ENCODE measurements around the gene DYRK3. TPM values are rescaled to one million over a fixed set of nuclear protein-coding genes. Genes with fewer than 3 reads are reported as not detected.

DYRK3 gene
- total and polyA plus RNA-seq, 9 of the 15 experiments (the other 6 are each of a cell fraction or from before 2014, with no cell fraction given): 4.5 to 33.7 (median 25.7) TPM

GRCh38 chr1:206635080-206635977 is at the start of gene DYRK3 (continued):
- TF ChIP-seq SFPQ (IDR thresholded peaks at IDR 0.05; ENCODE audit: low read depth, low read length) (no peak), BRF1 (IDR thresholded peaks at IDR 0.05; ENCODE audit: borderline replicate concordance, extremely low read depth, insufficient read length) (no peak), ZNF224 (CRISPR knock-in tag; IDR thresholded peaks at IDR 0.05) (no peak; the same call in 1 of the 2 replicates), POLR2A (conservative IDR thresholded peaks at IDR 0.05) (peak; percentile 90), CREBBP (IDR thresholded peaks at IDR 0.05; ENCODE audit: low read depth, low read length) (no peak), PYGO2 (tag; IDR thresholded peaks at IDR 0.05) (no peak), PHB2 (IDR thresholded peaks at IDR 0.05; ENCODE audit: low read depth) (no peak), MAFF (IDR thresholded peaks at IDR 0.05; ENCODE audit: low read length) (no peak), MBD2 (IDR thresholded peaks at IDR 0.05; ENCODE audit: borderline replicate concordance, low read depth) (peak; percentile 52; the same call in 1 of the 2 replicates), CBX3 (IDR thresholded peaks at IDR 0.05; ENCODE audit: borderline replicate concordance in 1 of 2, low read length in 2 of 2) (peak in 1 of 2 experiments; percentile 95; a peak in 2 of 3 replicates), ZNF41 (CRISPR knock-in tag; conservative IDR thresholded peaks at IDR 0.05) (no peak), KDM2B (CRISPR knock-in tag; IDR thresholded peaks at IDR 0.05) (peak; percentile 92; the same call in 1 of the 2 replicates), ETV6 (IDR thresholded peaks at IDR 0.05; ENCODE audit: borderline replicate concordance in 1 of 2, low read depth in 2 of 2, low read length in 1 of 2) (no peak), ETV6 (CRISPR knock-in tag; IDR thresholded peaks at IDR 0.05; ENCODE audit: borderline replicate concordance) (no peak), POLR2H (tag; IDR thresholded peaks at IDR 0.05; ENCODE audit: low read depth) (peak; percentile 88), NEUROD1 (IDR thresholded peaks at IDR 0.05; ENCODE audit: borderline replicate concordance, low read depth, low read length, partially characterized antibody) (no peak), AFF1 (IDR thresholded peaks at IDR 0.05; ENCODE audit: low read depth in 1 of 2, partially characterized antibody in 2 of 2) (no peak)
- TF ChIP-seq, protein P1, sequence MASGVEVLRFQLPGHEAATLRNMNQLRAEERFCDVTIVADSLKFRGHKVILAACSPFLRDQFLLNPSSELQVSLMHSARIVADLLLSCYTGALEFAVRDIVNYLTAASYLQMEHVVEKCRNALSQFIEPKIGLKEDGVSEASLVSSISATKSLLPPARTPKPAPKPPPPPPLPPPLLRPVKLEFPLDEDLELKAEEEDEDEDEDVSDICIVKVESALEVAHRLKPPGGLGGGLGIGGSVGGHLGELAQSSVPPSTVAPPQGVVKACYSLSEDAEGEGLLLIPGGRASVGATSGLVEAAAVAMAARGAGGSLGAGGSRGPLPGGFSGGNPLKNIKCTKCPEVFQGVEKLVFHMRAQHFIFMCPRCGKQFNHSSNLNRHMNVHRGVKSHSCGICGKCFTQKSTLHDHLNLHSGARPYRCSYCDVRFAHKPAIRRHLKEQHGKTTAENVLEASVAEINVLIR (CRISPR knock-in tag; IDR thresholded peaks at IDR 0.05): peak; percentile 63; the same call in 1 of the 2 replicates
- TF ChIP-seq, protein P2, sequence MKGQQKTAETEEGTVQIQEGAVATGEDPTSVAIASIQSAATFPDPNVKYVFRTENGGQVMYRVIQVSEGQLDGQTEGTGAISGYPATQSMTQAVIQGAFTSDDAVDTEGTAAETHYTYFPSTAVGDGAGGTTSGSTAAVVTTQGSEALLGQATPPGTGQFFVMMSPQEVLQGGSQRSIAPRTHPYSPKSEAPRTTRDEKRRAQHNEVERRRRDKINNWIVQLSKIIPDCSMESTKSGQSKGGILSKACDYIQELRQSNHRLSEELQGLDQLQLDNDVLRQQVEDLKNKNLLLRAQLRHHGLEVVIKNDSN (CRISPR knock-in tag; IDR thresholded peaks at IDR 0.05): peak; percentile 80
